Peyer's patch (tissue), 4 donors: Measurements from ENCODE around the gene KDM5A.

ENCODE experiments used
- POLR2A ChIP-seq, 2 donors: fragments of 450-650 bp; IDR thresholded peaks; one replicate each; pipeline ENCODE4 v1.5.1; 2017; ENCODE audit warnings: antibody characterized with exemption in 2 of 2, mild to moderate bottlenecking in 2 of 2, moderate library complexity in 2 of 2
- TF ChIP-seq, protein P1 (sequence below), 6 experiments: fragments of 450-650 bp in 4 of 6; fragments of 200-600 bp in 2 of 6; sonication (generic) in 1 of 6; IDR thresholded peaks; one replicate each; pipeline ENCODE4 v1.5.1; 2017 to 2019; ENCODE audit warnings: antibody characterized with exemption in 6 of 6, mild to moderate bottlenecking in 3 of 6, moderate library complexity in 1 of 6

GRCh38 chr12:230925-231671 is 158.0 kb downstream of the KDM5A start:
- TF ChIP-seq, protein P1, sequence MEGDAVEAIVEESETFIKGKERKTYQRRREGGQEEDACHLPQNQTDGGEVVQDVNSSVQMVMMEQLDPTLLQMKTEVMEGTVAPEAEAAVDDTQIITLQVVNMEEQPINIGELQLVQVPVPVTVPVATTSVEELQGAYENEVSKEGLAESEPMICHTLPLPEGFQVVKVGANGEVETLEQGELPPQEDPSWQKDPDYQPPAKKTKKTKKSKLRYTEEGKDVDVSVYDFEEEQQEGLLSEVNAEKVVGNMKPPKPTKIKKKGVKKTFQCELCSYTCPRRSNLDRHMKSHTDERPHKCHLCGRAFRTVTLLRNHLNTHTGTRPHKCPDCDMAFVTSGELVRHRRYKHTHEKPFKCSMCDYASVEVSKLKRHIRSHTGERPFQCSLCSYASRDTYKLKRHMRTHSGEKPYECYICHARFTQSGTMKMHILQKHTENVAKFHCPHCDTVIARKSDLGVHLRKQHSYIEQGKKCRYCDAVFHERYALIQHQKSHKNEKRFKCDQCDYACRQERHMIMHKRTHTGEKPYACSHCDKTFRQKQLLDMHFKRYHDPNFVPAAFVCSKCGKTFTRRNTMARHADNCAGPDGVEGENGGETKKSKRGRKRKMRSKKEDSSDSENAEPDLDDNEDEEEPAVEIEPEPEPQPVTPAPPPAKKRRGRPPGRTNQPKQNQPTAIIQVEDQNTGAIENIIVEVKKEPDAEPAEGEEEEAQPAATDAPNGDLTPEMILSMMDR (IDR thresholded peaks at IDR 0.05): no peak
- no peak for TF ChIP-seq POLR2A (IDR thresholded peaks at IDR 0.05)
